ENCODE results near the gene BRICD5.
A peak's percentile ranks its signal among the peaks of the same experiment; 100 is the strongest.
"Not testable (repeated sequence)": the region's sequence is repeated elsewhere in the genome, so short reads cannot be mapped to it uniquely, and the experiment has no call there.

BRICD5 gene

GRCh38 chr16:2210386-2211365 is at the start of gene BRICD5:
Gene BRICD5, minus strand, starts transcription at chr16:2210863. Its CDS starts 30 bp downstream, at chr16:2210833.
- DNase-seq: no peak

- DNase-seq: no peak
Observed at GRCh38 chr16:2260250-2260649, 49.6 kb upstream of the BRICD5 start.

- DNase-seq: not testable (repeated sequence)
Observed at GRCh38 chr16:2258530-2258929, 47.9 kb upstream of the BRICD5 start.

DNA sequence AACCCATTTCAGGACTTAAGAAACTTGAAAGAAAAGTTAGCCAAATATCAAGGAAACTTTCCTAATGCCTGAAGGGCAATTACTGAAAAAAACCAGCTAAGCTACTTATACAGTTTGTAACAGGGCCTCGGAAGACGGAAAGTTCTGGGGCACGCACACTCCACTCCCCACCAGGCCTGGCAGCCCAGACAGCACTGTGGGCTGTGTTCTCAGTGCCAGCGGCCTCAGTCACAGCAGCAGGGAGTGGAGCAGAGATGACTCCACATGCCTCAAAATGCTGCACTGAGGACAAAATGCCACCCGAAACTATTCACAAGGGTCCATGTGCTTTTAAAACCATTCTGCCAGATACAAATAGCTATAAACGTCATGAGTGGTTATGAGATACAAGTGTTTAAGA is 47.1 kb upstream of the BRICD5 start:
- no peak for DNase-seq

- DNase-seq: no peak
Observed at GRCh38 chr16:2256531-2257140, 46.0 kb upstream of the BRICD5 start.

DNA sequence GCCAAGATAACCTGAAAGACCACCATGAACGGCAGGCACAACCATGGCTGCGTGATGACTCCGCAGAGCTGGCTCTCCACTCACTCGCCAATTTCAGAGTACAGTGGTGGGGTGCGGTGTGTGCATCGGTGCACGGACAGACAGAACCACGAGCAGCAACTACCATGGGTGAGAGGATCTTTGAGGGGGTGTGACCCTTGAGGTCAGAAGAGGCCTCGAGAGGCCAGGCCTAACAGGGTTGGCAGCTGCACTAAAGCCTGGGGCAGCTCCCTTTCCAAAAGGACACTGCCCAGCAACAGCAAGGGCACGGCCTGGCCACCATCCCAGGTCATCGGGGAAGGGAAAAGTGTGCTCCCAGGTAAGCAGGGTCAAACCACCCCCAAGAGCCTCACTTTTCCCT is 42.6 kb upstream of the BRICD5 start:
- no peak for DNase-seq

- no peak for DNase-seq
Observed at GRCh38 chr16:2252806-2253148, 42.1 kb upstream of the BRICD5 start.

DNA sequence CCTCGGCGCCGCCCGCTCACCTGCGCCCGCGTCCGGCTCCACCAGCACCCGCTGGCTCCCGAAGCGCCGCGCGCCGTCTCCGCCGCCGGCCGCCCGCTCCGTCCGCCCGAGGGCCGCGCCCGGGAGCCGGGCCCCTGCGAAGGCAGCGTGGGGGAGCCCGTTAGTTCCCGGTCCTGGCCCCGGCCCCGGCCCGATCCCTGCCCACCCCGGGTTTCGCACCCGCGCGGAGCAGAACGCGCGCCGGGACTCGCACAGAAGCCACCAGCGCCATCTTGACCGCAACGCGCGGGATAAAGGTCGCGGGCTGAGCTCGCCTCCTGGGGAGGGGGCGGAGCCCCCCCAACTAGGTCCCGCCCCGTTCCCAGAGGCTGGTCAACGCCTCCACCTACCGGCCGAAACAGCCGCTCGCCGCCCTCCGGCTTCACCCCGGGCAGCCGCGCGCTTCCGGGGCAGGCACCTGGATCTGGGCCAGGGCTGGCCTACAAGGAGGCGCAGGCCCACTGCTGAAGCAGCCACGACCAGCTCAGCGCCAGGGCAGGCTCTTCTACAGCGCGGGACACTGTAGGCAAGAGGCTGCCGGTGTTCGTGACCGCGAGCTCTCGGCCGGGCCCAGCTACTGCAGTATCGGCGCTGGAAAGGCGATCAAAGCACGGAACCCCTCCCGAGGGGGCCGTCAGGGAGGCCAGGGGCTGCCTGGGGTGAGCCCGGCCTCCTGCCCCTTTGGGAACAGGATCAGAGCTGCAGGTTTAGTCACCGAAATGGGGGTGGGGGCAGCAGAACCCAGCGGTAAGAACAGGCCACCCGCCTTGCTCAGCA is 40.8 kb upstream of the BRICD5 start, which contains the start of gene ECI1:
Gene ECI1 (minus strand): TSS at position 292 of the 816 bp plus-strand sequence. CDS start 21 bp downstream, at position 271.
- DNase-seq: peak; percentile 96

DNA sequence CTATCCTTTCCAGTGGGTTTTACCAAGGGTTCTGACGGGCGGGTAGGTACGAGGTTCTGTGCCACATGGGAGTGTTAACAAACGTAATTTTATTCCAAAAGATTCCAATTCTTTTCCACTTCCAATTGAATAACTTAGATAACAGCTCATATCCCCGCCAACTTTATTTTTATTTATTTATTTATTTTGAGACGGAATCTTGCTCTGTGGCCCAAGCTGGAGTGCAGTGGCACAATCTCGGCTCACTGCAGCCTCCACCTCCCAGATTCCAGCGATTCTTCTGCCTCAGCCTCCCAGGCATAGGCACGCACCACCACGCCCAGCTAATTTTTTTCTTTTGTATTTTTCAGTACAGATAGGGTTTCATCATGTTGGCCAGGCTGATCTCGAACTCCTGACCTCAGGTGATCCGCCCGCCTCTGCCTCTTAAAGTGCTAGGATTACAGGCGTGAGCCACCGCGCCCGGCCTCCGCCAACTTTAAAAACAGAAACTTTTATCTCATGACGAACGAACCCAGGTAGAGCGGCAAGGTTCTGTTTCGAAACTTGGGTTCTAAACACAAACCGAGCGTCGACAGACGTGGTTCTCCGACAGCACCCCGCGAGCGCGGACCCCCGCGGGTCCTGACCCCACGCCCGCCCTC is 40.1 kb upstream of the BRICD5 start:
- DNase-seq: no peak

- DNase-seq: no peak
Observed at GRCh38 chr16:2246301-2246885, 35.7 kb upstream of the BRICD5 start.

DNA sequence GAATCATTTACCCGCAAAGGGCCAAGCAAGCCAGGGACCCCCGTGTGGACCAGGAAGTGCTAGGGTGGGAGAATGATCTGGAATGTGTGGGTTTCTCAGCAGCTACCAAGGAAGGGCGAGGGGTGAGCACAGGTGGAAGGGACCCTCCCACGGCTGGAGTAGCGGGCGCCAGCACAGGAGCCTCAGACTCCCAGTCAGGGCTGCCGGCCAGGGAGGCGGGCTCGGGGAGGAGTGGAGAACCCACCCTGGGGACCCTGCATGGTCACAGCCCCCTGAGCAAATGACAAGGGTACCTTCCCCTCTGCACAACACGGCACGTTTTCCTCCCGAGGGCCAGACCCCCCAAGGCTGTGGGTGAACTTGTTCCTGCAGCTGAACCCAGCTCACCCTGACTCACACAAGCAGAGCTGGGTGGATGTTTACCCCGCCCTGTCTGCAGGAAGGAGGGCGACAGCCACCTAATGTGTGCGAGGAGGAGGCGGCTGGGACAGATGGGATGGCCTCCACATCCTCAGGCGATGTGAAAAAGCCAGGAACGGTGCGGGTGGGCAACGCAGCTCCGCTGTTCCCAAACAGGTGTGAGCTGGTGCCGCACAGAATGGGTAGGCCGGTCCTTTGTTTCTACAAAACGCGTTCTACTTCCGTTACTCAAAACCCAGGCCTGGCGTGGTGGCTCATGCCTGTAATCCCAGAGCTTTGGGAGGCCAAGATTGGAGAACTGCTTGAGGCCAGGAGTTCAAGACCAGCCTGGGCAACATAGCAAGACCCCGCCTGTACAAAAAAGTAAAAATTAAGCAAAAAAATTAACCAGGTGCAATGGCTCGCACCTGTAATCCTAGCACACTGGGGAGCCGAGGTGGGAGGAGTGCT is 34.5 kb upstream of the BRICD5 start:
- DNase-seq: no peak

GRCh38 chr16:2244301-2244700 is 33.6 kb upstream of the BRICD5 start:
- DNase-seq: no peak

DNA sequence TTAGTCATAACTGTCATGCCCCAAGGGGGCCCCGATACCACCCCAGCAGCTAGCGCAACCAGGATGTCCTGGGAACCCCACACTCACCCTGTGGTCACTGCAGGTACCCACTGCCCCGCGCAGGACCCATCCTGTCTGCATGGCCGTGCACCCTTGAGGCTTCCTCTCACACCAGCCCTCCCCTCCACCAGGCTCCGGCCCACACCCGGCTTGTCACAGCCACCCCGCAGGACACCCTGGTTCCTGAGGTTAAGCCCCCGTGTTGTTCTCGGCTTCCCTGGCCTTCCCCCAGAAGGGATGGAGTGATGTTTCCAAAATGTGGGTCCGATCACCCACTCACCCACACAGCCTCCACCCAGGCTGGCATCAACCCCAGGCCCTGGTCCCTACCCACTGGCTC is 33.1 kb upstream of the BRICD5 start:
- no peak for DNase-seq

GRCh38 chr16:2243031-2243528 is 32.4 kb upstream of the BRICD5 start:
- no peak for DNase-seq

DNA sequence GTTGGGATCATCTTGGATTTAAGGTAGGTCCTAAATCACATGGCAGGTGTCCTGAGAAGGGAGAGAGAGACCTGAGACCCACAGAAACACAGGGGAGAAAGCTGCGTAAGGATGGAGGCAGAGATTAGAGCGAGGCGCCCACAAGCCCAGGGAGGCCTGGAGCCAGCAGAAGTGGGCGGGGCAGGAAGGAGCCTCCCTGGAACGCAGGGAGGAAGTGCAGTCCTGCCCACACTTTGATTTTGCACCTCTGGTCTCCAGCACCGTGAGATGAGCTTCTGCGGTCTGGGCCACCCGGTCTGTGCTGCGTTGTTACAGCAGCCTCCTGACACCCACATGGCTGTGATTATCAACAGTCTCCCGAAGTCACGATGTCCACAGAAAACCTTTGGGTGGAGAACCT is 31.9 kb upstream of the BRICD5 start:
- no peak for DNase-seq

DNA sequence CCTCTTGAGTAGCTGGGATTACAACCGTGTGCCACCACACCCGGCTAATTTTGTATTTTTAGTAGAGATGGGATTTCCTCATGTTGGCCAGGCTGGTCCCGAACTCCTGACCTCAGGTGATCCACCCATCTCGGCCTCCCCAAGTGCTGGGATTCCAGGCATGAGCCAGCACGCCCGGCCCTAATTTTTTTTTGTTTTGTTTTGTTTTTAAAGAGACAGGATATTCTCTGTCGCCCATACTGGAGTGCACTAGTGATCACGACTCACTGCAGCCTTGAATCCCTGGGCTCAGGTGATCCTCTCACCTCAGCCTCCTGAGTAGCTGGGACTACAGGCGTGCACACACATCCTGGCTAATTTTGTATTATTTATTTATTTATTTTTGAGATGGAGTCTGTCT is 29.7 kb upstream of the BRICD5 start:
- not testable (repeated sequence) for DNase-seq

DNA sequence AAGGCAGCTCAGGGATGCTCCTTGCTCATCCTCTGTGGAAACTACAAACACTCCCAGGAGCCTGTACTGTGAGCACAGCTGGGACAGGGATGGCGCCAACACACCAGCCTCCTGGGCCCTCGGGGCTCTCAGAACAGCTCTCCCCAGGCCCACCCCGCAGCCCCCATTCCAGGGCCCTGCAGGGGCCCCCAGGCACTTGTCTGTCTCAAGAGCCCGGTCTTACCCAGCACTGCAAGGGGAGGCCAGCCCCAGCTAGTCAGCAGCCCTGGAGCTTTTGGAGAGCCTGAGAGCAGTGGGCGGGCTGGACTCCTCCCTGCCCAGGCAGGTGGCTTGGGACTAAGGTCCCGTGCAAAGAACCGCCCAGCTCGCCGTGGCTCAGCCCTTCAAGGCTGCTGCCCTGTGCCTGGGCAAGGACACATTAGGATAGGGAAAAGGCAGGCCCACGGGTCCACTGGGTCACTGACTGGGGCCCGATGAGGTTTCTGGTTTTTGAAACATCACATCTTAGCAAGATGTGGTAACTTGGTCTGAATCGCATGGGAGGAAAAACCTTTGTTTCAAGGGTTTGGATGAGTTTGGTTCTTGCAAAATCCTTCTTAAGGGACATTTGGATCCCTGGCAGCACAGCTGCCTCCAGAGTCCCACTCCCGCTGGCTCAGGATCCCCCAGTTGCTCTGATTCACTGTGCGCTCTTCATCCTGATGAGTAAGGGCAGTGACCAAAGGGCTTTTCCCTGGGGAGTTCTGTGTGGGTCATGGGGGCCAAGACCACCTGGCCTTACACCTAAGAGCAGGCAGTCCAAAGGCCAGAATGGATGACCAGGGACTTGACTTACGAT is 28.4 kb upstream of the BRICD5 start:
- no peak for DNase-seq

GRCh38 chr16:2238150-2238837 is 27.6 kb upstream of the BRICD5 start:
- DNase-seq: no peak

- no peak for DNase-seq
Observed at GRCh38 chr16:2237493-2238149, 27.0 kb upstream of the BRICD5 start.
